Epidermal melanocyte (primary cell): ENCODE results near the gene MTHFD1L.
"Not testable (repeated sequence)": the region's sequence is repeated elsewhere in the genome, so short reads cannot be mapped to it uniquely, and the experiment has no call there.

Experiments
- DNase-seq: peaks from one replicate; pipeline ENCODE4 v3.0.0; 2011; ENCODE audit warnings: low spot score; ENCODE audit not compliant: insufficient read length

Gene MTHFD1L

GRCh38 chr6:151119823-151120524, 254.5 kb downstream of the MTHFD1L start:
- no peak for DNase-seq

GRCh38 chr6:151121900-151122299, 256.4 kb downstream of the MTHFD1L start:
- no peak for DNase-seq

- not testable (repeated sequence) for DNase-seq
These were observed 258.1 kb downstream of the MTHFD1L start for GRCh38 chr6:151123641-151124040.

- not testable (repeated sequence) for DNase-seq
These were observed 259.7 kb downstream of the MTHFD1L start for GRCh38 chr6:151125242-151125641.

- not testable (repeated sequence) for DNase-seq
These were observed 260.3 kb downstream of the MTHFD1L start for GRCh38 chr6:151125651-151126416.

GRCh38 chr6:151126417-151126724, 260.9 kb downstream of the MTHFD1L start:
- DNase-seq: not testable (repeated sequence)

- not testable (repeated sequence) for DNase-seq
These were observed 261.8 kb downstream of the MTHFD1L start for GRCh38 chr6:151127133-151127798.

GRCh38 chr6:151128763-151129370, 263.4 kb downstream of the MTHFD1L start:
- no peak for DNase-seq

GRCh38 chr6:151130329-151130728, 264.8 kb downstream of the MTHFD1L start:
- no peak for DNase-seq

- DNase-seq: no peak
These were observed 266.0 kb downstream of the MTHFD1L start for GRCh38 chr6:151131324-151132007.

- DNase-seq: no peak
These were observed 270.7 kb downstream of the MTHFD1L start for GRCh38 chr6:151136141-151136755.

- no peak for DNase-seq
These were observed 272.0 kb downstream of the MTHFD1L start for GRCh38 chr6:151137542-151137941.

- no peak for DNase-seq
These were observed 274.0 kb downstream of the MTHFD1L start for GRCh38 chr6:151139524-151139923.

- DNase-seq: no peak
These were observed 275.3 kb downstream of the MTHFD1L start for GRCh38 chr6:151140767-151141166.

- DNase-seq: no peak
These were observed 276.2 kb downstream of the MTHFD1L start for GRCh38 chr6:151141685-151142084.

GRCh38 chr6:151142676-151143075, 277.2 kb downstream of the MTHFD1L start:
- no peak for DNase-seq

- DNase-seq: no peak
These were observed 277.8 kb downstream of the MTHFD1L start for GRCh38 chr6:151143337-151143736.

GRCh38 chr6:151143806-151144205, 278.3 kb downstream of the MTHFD1L start:
- DNase-seq: no peak

- DNase-seq: no peak
These were observed 281.8 kb downstream of the MTHFD1L start for GRCh38 chr6:151147118-151147832.

GRCh38 chr6:151148111-151148510, 282.6 kb downstream of the MTHFD1L start:
- no peak for DNase-seq
